GM12872 (cell line): ENCODE results near the gene NFATC4.

ENCODE experiments used
- TF ChIP-seq, protein P1 (sequence below): IDR thresholded peaks from 3 replicates; pipeline ENCODE4 v1.5.1; 2011; ENCODE audit warnings: low read depth, mild to moderate bottlenecking, low read length, moderate library complexity; ENCODE audit not compliant: insufficient read depth

NFATC4 gene

DNA sequence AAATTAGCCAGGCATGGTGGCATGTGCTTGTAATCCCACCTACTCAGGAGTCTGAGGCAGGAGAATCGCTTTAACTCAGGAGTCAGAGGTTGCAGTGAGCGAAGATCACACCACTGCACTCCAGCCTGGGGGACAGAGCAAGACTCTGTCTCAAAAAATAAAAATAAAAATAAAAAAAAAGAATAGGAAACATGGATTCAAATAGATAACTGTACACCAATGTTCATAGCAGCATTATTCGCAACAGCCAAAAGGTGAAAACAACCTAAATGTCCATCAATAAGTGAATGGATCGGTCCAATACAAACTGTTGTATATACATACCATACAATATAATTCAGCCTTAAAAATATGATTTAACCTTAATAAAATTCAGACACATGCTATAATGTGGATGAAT, 25.1 kb upstream of the NFATC4 start:
- TF ChIP-seq, protein P1, sequence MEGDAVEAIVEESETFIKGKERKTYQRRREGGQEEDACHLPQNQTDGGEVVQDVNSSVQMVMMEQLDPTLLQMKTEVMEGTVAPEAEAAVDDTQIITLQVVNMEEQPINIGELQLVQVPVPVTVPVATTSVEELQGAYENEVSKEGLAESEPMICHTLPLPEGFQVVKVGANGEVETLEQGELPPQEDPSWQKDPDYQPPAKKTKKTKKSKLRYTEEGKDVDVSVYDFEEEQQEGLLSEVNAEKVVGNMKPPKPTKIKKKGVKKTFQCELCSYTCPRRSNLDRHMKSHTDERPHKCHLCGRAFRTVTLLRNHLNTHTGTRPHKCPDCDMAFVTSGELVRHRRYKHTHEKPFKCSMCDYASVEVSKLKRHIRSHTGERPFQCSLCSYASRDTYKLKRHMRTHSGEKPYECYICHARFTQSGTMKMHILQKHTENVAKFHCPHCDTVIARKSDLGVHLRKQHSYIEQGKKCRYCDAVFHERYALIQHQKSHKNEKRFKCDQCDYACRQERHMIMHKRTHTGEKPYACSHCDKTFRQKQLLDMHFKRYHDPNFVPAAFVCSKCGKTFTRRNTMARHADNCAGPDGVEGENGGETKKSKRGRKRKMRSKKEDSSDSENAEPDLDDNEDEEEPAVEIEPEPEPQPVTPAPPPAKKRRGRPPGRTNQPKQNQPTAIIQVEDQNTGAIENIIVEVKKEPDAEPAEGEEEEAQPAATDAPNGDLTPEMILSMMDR: no peak

- TF ChIP-seq, protein P1: no peak
Observed at GRCh38 chr14:24343795-24344660, 24.0 kb upstream of the NFATC4 start.

DNA sequence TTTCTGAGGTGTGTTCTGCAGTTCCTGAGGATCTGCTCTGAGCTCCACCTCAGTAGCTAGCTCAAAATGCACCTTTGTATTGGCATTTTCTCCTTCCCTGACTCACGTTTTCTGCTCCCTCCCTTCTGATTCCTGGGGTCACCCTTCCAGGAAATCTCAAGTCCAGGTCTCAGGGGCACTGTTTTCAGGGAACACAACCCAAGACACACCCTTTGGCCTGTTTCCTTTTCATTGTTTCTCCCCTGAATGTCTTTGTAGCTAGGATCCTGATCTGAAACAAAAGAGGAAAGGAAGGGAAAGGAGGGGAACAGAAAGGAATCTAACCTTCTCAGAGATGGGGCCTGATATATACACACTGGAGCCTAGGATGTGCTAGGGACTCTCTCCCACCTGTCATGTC, 20.9 kb upstream of the NFATC4 start:
- TF ChIP-seq, protein P1: no peak

- TF ChIP-seq, protein P1: no peak
Observed at GRCh38 chr14:24348186-24348585, 19.8 kb upstream of the NFATC4 start.

DNA sequence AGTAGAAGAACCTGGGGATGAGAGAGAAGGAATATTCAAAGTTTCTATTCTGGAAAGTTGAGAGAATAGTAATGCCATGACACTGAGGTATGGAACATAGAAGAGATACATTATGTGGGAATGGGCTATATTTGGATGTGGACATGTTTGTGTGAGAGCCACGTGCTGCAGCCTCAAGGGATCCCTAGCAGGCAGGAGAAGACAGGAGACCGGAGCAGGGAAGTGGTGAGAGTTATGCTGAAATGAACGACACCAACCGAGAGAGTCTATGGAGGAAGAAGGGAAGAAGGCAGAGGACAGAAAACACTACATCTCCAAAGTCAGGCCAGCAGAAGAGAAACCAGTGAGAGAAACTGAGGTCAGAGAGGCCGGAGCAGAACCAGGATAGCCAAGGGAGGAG, 18.2 kb upstream of the NFATC4 start:
- TF ChIP-seq, protein P1: no peak

DNA sequence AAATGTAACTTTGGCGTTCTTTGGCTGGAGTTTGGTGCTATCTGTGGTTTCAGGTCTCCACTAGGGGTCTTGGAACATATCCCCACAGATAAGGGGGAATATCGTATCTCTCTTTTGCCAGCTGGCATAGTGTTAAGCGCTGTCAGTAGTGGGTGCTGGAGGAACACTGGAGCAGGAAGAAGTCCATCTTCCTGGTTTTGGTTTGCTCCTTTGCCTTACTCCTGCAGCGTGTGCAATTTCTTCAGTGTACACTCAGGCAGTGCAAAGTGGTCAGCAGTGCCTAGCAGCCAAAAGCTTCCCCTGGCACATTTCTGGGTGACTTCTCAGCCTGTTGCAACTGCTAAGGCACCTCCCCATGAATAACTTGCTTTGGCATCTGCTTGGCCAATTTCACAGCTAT, 16.5 kb upstream of the NFATC4 start:
- TF ChIP-seq, protein P1: no peak

GRCh38 chr14:24353559-24354481, 14.2 kb upstream of the NFATC4 start:
- TF ChIP-seq, protein P1: no peak
